Measurements from ENCODE around the gene ZCCHC24. TPM values are rescaled to one million over a fixed set of nuclear protein-coding genes. Genes with fewer than 3 reads are reported as not detected.

The ZCCHC24 gene
- total and polyA plus RNA-seq, 12 donors = 5.8 to 49.0 (median 24.8) TPM

DNA sequence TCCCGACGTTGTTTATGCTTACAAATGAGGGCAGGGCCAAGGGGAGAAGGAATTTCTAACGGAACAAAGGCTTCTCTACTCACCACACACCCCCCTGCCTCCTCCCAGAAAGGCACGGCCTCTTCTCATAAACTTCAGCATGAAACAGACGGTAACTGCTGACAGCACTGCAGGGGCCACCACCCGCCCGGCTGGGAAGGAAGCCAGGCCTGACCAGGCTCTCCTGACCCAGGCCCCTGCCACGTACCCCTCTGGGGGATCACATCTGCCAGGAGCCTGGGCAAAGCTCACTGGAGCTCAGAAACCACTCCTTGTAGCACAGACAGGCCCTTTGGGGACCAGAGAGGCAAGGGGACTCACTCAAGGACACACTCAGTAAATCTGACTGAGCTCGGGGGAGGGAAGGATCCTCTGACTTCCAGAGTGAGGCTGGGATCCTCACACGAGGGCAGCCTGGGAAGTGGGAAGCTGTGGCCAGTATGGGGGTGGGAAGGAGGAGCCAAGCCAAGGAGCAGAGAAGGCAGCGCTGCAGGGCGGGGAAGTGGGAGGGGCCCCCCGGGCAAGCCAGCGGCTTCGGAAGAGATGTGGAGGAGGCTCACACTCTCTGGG is 46.1 kb downstream of the ZCCHC24 start:
- Histone ChIP-seq H3K36me3 (replicated peaks in 1 of 2) (peaks cover 0 to under 1% of the 10 kb centered on the region in 2 donors), H3K4me1 (replicated peaks in 1 of 2) (peaks cover 13 to 74% of the 10 kb centered on the region in 2 donors), H3K4me3 (no peak overlapping the region), H3K27me3 (no peaks in the 10 kb centered on the region), H3K27ac (peak overlapping the region in 4 of 5 donors; percentile 38 to 88 (median 82)), H3K9me3 (replicated peaks in 1 of 3) (no peaks in the 10 kb centered on the region)
- intact Hi-C loops (cut with DNase I) = no loop called here
- WGBS, 4 donors = 29 to 40% (median 35%) methylated on average over 10 to 15 of the region's 15 CpGs
- TF ChIP-seq, protein P1, sequence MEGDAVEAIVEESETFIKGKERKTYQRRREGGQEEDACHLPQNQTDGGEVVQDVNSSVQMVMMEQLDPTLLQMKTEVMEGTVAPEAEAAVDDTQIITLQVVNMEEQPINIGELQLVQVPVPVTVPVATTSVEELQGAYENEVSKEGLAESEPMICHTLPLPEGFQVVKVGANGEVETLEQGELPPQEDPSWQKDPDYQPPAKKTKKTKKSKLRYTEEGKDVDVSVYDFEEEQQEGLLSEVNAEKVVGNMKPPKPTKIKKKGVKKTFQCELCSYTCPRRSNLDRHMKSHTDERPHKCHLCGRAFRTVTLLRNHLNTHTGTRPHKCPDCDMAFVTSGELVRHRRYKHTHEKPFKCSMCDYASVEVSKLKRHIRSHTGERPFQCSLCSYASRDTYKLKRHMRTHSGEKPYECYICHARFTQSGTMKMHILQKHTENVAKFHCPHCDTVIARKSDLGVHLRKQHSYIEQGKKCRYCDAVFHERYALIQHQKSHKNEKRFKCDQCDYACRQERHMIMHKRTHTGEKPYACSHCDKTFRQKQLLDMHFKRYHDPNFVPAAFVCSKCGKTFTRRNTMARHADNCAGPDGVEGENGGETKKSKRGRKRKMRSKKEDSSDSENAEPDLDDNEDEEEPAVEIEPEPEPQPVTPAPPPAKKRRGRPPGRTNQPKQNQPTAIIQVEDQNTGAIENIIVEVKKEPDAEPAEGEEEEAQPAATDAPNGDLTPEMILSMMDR (IDR thresholded peaks at IDR 0.05) = no peak
- no peak for TF ChIP-seq POLR2A (IDR thresholded peaks at IDR 0.05)
- DNase-seq = peak; percentile 51 to 88 (median 74)

DNA sequence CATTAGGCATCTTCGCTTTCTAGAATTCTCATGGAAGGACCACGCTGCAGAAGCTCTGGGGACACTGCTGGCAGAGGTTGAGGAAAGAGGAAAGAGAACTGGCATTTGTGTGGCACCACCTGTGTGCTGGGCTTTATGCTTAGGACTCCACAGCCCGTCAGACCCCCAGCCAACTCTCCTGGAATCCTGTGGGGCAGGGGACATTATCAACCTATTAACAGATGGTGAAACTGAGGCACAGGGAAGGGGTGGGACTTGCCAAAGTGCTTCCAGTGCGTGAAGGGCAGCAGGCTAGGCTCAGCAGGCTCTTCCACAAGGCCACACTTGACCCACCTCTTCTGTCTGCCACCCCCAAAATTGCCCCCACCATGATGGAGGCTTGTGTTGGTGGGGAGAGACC is 46.8 kb downstream of the ZCCHC24 start:
- TF ChIP-seq POLR2A (IDR thresholded peaks at IDR 0.05) = no peak
- TF ChIP-seq, protein P1 (IDR thresholded peaks at IDR 0.05) = no peak
- Histone ChIP-seq H3K36me3 (replicated peaks in 1 of 2) (peaks cover 0 to 7% of the 10 kb centered on the region in 2 donors), H3K27ac (peak overlapping the region in 4 of 5 donors; percentile 38 to 88 (median 82)), H3K4me1 (replicated peaks in 1 of 2) (peaks cover 13 to 70% of the 10 kb centered on the region in 2 donors), H3K27me3 (no peaks in the 10 kb centered on the region), H3K9me3 (replicated peaks in 1 of 3) (no peaks in the 10 kb centered on the region), H3K4me3 (no peak overlapping the region)
- no peak for DNase-seq
- WGBS, 4 donors = 81 to 90% (median 86%) methylated on average over 4 of the region's 4 CpGs
- intact Hi-C loops (cut with DNase I) = no loop called here

DNA sequence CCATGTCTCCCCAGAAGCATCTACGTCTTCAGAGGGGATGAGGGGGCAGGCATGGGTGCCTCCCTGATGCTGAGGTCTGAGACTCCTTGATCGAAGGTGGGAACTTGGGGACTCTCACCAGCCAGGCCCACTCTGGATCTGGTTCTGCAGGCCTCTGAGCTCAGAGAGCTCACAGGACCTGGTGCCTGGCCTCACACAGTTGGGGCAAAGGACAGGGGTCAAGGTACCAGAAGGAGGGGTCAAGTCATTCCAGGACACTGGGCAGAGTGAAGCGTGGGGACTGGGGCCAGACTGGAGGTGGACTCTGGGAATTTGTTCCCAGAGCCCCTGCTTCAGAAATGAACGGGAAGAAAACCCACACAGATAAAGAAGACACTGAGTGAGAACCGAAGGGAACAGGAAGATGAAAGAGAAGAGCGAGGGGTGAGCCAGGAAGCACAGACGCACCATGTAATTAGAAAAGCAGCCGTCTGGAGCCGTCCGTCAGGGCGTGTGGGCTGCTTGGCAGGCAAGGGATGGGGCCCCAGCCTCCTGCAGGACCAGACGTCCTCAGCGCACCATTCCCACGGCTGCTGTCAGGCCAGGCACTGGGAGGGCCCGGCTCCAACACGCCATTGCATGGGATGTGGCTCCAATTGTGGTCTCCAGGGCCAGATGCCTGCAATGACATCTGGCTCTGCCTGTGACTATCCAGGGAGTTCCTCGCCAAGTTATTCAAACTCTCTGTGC is 47.7 kb downstream of the ZCCHC24 start:
- intact Hi-C loops (cut with DNase I) = no loop called here
- H3K9me3 ChIP-seq (replicated peaks in 1 of 3) = no peaks in the 10 kb centered on the region
- no peak for DNase-seq
- no peaks in the 10 kb centered on the region for H3K27me3 ChIP-seq
- no peak overlapping the region for H3K4me3 ChIP-seq
- H3K27ac ChIP-seq = peak overlapping the region in 2 of 5 donors; percentile 80 to 88
- H3K4me1 ChIP-seq (replicated peaks in 1 of 2) = peaks cover 13 to 61% of the 10 kb centered on the region in 2 donors
- 47 to 68% (median 63%) methylated on average over 16 to 17 of the region's 17 CpGs for WGBS, 4 donors
- no peak for TF ChIP-seq POLR2A (IDR thresholded peaks at IDR 0.05)
- TF ChIP-seq, protein P1 (IDR thresholded peaks at IDR 0.05) = no peak
- H3K36me3 ChIP-seq (replicated peaks in 1 of 2) = peaks cover 0 to 9% of the 10 kb centered on the region in 2 donors

DNA sequence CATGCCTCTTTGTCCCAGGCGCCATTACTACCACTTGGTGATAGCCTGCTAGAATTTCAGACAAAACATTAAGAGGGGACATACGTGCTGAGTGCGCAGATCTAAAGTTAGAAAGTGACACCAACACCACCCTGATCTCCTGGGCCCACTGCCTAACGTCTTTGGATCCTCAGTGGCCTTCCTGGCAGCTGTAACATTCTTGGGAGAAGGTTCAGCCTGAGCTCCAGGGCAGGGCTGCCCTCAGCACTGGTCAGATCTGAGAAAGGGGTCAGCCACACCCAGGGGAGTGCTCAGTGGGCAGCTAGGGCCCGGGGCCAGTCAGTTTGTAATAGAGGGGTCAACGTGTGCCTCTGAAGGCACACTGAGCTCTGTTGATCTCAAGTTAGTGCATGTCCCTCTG is 48.4 kb downstream of the ZCCHC24 start:
- 66 to 82% (median 72%) methylated on average over 6 of the region's 6 CpGs for WGBS, 4 donors
- peak overlapping the region in 2 of 5 donors; percentile 80 to 88 for H3K27ac ChIP-seq
- H3K9me3 ChIP-seq (replicated peaks in 1 of 3) = no peaks in the 10 kb centered on the region
- H3K36me3 ChIP-seq (replicated peaks in 1 of 2) = peaks cover 0 to 9% of the 10 kb centered on the region in 2 donors
- intact Hi-C loops (cut with DNase I) = no loop called here
- H3K4me1 ChIP-seq (replicated peaks in 1 of 2) = peaks cover 12 to 54% of the 10 kb centered on the region in 2 donors
- no peak for DNase-seq
- no peaks in the 10 kb centered on the region for H3K27me3 ChIP-seq
- no peak for TF ChIP-seq POLR2A (IDR thresholded peaks at IDR 0.05)
- TF ChIP-seq, protein P1 (IDR thresholded peaks at IDR 0.05) = no peak
- no peak overlapping the region for H3K4me3 ChIP-seq
